ENCODE results near the gene HFM1.

HFM1 gene

GRCh38 chr1:91278754-91279153 is 125.9 kb downstream of the HFM1 start:
- TF ChIP-seq CTCF (IDR thresholded peaks at IDR 0.05; ENCODE audit: borderline replicate concordance, control extremely low read depth, extremely low read depth, insufficient read depth, missing control alignments), result no peak
- no peak for DNase-seq (ENCODE audit: low spot score)
- in situ Hi-C loops (cut with MboI; ENCODE audit: low sequenced_read_pairs, unreplicated experiment), result loop anchor here (10.0 kb wide), 1 partner anchor 656 kb away; no protein-coding TSS in a partner anchor

- no peak for DNase-seq (ENCODE audit: low spot score)
- in situ Hi-C loops (cut with MboI; ENCODE audit: low sequenced_read_pairs, unreplicated experiment), result loop anchor here (10.0 kb wide), 1 partner anchor 661 kb away; no protein-coding TSS in a partner anchor
- no peak for TF ChIP-seq CTCF (IDR thresholded peaks at IDR 0.05; ENCODE audit: borderline replicate concordance, control extremely low read depth, extremely low read depth, insufficient read depth, missing control alignments)
Measured at GRCh38 chr1:91273875-91274274, 130.8 kb downstream of the HFM1 start.

- TF ChIP-seq CTCF (IDR thresholded peaks at IDR 0.05; ENCODE audit: borderline replicate concordance, control extremely low read depth, extremely low read depth, insufficient read depth, missing control alignments), result no peak
- no peak for DNase-seq (ENCODE audit: low spot score)
Measured at GRCh38 chr1:91261655-91262054, 143.0 kb downstream of the HFM1 start.

GRCh38 chr1:91245435-91245834 is 159.2 kb downstream of the HFM1 start:
- DNase-seq (ENCODE audit: low spot score), result no peak
- TF ChIP-seq CTCF (IDR thresholded peaks at IDR 0.05; ENCODE audit: borderline replicate concordance, control extremely low read depth, extremely low read depth, insufficient read depth, missing control alignments), result no peak
- in situ Hi-C loops (cut with MboI; ENCODE audit: low sequenced_read_pairs, unreplicated experiment), result no loop called here

More at GRCh38 chr1:91261655-91262054, 143.0 kb downstream of the HFM1 start:
- in situ Hi-C loops (cut with MboI; ENCODE audit: low sequenced_read_pairs, unreplicated experiment), result no loop called here

- in situ Hi-C loops (cut with MboI; ENCODE audit: low sequenced_read_pairs, unreplicated experiment), result no loop called here
- DNase-seq (ENCODE audit: low spot score), result no peak
- TF ChIP-seq CTCF (IDR thresholded peaks at IDR 0.05; ENCODE audit: borderline replicate concordance, control extremely low read depth, extremely low read depth, insufficient read depth, missing control alignments), result no peak
Measured at GRCh38 chr1:91244737-91245136, 159.9 kb downstream of the HFM1 start.

GRCh38 chr1:91243171-91243570 is 161.5 kb downstream of the HFM1 start:
- in situ Hi-C loops (cut with MboI; ENCODE audit: low sequenced_read_pairs, unreplicated experiment), result no loop called here
- TF ChIP-seq CTCF (IDR thresholded peaks at IDR 0.05; ENCODE audit: borderline replicate concordance, control extremely low read depth, extremely low read depth, insufficient read depth, missing control alignments), result no peak
- DNase-seq (ENCODE audit: low spot score), result no peak

GRCh38 chr1:91234181-91234580 is 170.5 kb downstream of the HFM1 start:
- DNase-seq (ENCODE audit: low spot score), result no peak
- TF ChIP-seq CTCF (IDR thresholded peaks at IDR 0.05; ENCODE audit: borderline replicate concordance, control extremely low read depth, extremely low read depth, insufficient read depth, missing control alignments), result no peak
- in situ Hi-C loops (cut with MboI; ENCODE audit: low sequenced_read_pairs, unreplicated experiment), result no loop called here
